Measurements from ENCODE around the gene CTIF. TPM values are rescaled to one million over a fixed set of nuclear protein-coding genes. Genes with fewer than 3 reads are reported as not detected.

The CTIF gene
- total RNA-seq, 4 donors from 2014 or later: 16.6 to 116 (median 34.5) TPM

GRCh38 chr18:48887905-48888772 is 349.3 kb downstream of the CTIF start:
- H3K27me3 ChIP-seq: no peaks in the 10 kb centered on the region
- no peak overlapping the region for H3K27ac ChIP-seq
- TF ChIP-seq POLR2A (IDR thresholded peaks at IDR 0.05): no peak
- TF ChIP-seq, protein P1, sequence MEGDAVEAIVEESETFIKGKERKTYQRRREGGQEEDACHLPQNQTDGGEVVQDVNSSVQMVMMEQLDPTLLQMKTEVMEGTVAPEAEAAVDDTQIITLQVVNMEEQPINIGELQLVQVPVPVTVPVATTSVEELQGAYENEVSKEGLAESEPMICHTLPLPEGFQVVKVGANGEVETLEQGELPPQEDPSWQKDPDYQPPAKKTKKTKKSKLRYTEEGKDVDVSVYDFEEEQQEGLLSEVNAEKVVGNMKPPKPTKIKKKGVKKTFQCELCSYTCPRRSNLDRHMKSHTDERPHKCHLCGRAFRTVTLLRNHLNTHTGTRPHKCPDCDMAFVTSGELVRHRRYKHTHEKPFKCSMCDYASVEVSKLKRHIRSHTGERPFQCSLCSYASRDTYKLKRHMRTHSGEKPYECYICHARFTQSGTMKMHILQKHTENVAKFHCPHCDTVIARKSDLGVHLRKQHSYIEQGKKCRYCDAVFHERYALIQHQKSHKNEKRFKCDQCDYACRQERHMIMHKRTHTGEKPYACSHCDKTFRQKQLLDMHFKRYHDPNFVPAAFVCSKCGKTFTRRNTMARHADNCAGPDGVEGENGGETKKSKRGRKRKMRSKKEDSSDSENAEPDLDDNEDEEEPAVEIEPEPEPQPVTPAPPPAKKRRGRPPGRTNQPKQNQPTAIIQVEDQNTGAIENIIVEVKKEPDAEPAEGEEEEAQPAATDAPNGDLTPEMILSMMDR (IDR thresholded peaks at IDR 0.05): no peak
- no peaks in the 10 kb centered on the region for H3K36me3 ChIP-seq
- no peak overlapping the region for H3K4me3 ChIP-seq
- H3K4me1 ChIP-seq: peaks cover 0 to 8% (median 0%) of the 10 kb centered on the region in 4 donors
- DNase-seq: peak in 1 of 3 donors; percentile 24
- no peaks in the 10 kb centered on the region for H3K9me3 ChIP-seq

DNA sequence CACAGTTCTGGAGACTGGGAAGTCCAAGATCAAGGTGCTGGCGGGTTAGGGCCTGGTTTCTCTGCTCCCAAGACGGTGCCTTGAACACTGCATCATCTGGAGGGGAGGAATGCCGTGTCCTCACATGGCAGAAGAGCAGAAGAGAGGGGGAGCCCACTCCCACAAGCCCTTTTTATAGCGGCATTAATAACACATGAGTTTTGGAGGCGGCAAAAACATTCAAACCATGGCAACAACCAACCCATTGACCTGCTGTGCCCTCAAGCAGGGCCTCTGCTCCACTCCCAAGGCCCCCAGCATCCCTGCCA is 349.9 kb downstream of the CTIF start:
- Histone ChIP-seq H3K36me3 (no peaks in the 10 kb centered on the region), H3K27ac (no peak overlapping the region), H3K9me3 (no peaks in the 10 kb centered on the region), H3K4me1 (peaks cover 0 to 14% (median 0%) of the 10 kb centered on the region in 4 donors), H3K4me3 (no peak overlapping the region), H3K27me3 (no peaks in the 10 kb centered on the region)
- TF ChIP-seq, protein P1 (IDR thresholded peaks at IDR 0.05): no peak
- TF ChIP-seq POLR2A (IDR thresholded peaks at IDR 0.05): no peak
- peak in 1 of 3 donors; percentile 33 for DNase-seq

DNA sequence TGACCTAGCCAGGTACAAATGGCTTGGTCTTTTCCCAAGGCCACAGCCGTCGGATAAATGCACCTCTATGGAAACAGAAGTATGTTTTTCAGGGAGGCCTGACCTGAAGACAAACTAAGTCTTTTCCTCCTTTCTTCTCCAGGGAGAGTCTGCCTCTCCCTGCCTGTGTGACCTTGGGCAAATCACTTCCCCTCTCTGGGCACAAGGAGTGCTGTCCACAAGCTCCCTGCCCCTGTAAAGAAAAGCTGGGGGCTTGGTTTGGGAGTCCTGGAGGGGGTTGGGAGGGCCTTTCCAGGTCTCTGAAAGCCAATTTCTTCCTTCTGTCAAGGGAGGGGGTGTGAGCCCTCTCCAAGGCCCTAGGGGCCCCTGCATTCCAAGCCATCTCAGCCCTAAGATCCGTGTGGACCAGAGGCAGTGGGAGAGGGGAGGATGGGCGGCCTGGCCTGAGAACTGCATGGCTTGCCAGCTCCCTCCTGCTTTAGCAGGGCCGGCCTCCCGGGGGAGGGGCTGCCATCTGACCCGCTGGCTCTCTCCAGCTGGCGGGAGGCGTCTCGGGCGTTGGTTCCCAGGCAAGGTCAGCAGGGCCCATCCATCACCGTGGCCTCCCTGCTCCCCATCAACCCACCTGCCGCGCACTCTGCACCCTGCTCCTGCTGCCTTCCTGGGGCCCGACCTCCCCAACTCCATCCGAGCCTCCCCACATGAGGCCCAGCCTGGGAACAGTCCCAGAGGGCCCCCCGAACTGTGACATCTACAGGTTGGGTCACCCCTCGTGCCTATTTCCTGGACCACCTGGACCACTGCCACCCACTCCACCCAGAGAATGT is 350.5 kb downstream of the CTIF start:
- Histone ChIP-seq H3K9me3 (no peaks in the 10 kb centered on the region), H3K27ac (no peak overlapping the region), H3K36me3 (no peaks in the 10 kb centered on the region), H3K4me3 (no peak overlapping the region), H3K27me3 (no peaks in the 10 kb centered on the region), H3K4me1 (peaks cover 0 to 17% (median 0%) of the 10 kb centered on the region in 4 donors)
- no peak for TF ChIP-seq POLR2A (IDR thresholded peaks at IDR 0.05)
- TF ChIP-seq, protein P1 (IDR thresholded peaks at IDR 0.05): no peak
- DNase-seq: peak in 1 of 3 donors; percentile 50

DNA sequence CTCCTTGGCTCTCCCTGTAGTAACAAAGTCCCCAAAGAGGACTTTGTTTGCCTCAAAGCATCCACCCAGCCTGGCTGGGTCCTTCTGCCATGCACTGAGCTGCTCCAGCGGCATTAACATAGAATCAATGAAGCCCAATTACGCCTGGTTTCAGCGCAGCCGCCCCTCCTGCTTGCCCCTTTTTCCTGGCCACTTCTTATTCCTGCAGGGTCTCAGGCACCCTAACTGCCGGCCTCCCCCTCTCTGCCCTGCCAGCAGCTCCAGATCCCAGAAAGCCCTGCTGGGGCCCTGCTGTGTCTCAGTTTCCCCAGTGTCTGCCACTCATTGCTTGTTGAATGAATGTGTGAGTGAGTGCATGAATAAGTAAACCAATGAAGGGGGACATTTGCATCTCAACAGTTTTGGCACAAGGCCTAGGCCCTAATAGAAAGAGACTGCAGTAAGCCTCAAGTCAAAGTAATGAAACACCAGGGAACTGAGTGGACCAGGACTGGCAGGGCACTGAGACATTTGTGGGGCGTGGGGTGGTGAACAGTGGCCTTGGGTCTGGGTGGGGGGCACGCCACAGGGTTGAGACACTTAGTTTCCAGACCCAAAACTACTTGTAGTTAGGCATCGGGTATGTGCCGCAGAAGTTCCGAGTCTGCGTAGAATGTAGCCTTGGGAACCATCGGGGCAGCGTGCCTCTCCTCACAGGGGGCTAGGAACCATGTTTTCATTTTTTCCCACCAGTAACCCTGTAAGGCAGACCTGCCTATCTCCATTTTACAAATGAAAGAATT is 351.3 kb downstream of the CTIF start:
- TF ChIP-seq POLR2A (IDR thresholded peaks at IDR 0.05): no peak
- TF ChIP-seq, protein P1 (IDR thresholded peaks at IDR 0.05): no peak
- no peaks in the 10 kb centered on the region for H3K9me3 ChIP-seq
- H3K27me3 ChIP-seq: no peaks in the 10 kb centered on the region
- H3K27ac ChIP-seq: no peak overlapping the region
- peak in 1 of 3 donors; percentile 24 for DNase-seq
- no peak overlapping the region for H3K4me3 ChIP-seq
- no peaks in the 10 kb centered on the region for H3K36me3 ChIP-seq
- peaks cover 0 to 17% (median 0%) of the 10 kb centered on the region in 4 donors for H3K4me1 ChIP-seq

DNA sequence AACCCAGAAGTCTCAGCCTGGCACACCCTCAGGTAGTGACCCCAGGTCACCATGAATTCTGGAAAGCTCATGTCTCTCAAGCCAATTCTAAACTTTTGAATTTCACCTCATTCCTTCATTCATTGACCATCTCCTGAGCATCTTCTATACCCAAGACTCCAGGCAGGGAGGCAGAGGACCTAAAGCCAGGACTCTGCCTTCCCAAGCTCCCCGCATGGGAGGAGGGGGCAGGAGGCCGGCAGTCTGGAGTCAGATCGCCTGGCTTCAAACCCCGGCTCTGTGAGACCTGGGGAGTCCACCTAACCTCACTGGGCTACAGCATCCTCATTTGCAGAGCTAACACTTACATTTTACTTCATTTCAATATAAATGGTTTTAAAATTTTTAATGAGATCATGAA is 352.9 kb downstream of the CTIF start:
- Histone ChIP-seq H3K36me3 (no peaks in the 10 kb centered on the region), H3K4me3 (no peak overlapping the region), H3K27me3 (no peaks in the 10 kb centered on the region), H3K9me3 (no peaks in the 10 kb centered on the region), H3K4me1 (peaks cover 0 to 17% (median under 1%) of the 10 kb centered on the region in 4 donors), H3K27ac (no peak overlapping the region)
- TF ChIP-seq, protein P1 (IDR thresholded peaks at IDR 0.05): no peak
- no peak for TF ChIP-seq POLR2A (IDR thresholded peaks at IDR 0.05)
- no peak for DNase-seq
